ENCODE data around the gene RNU5D-1. TPM values are rescaled to one million over a fixed set of nuclear protein-coding genes. Genes with fewer than 3 reads are reported as not detected.

Gene RNU5D-1
- total and polyA plus RNA-seq, 2 of the 13 experiments (the other 11 are each of a cell fraction or from before 2014, with no cell fraction given) = 165 TPM; not detected in 1

GRCh38 chr1:44776730-44777068 is 45.7 kb upstream of the RNU5D-1 start (continued):
- TF ChIP-seq ZBTB7A (CRISPR knock-in tag; IDR thresholded peaks at IDR 0.05) (no peak), ZNF850 (CRISPR knock-in tag; conservative IDR thresholded peaks at IDR 0.05) (no peak), ZBTB43 (CRISPR knock-in tag; conservative IDR thresholded peaks at IDR 0.05) (no peak), ARHGAP35 (CRISPR knock-in tag; IDR thresholded peaks at IDR 0.05; ENCODE audit: borderline replicate concordance) (no peak), TBX3 (IDR thresholded peaks at IDR 0.05; ENCODE audit: borderline replicate concordance) (no peak), ZNF20 (CRISPR knock-in tag; IDR thresholded peaks at IDR 0.05) (no peak), ETV6 (CRISPR knock-in tag; conservative IDR thresholded peaks at IDR 0.05) (0 out of 2 replicates have a peak, but pooled peaks have one; percentile 44), ZBTB14 (CRISPR knock-in tag; IDR thresholded peaks at IDR 0.05) (no peak), FOXK2 (IDR thresholded peaks at IDR 0.05) (no peak), SIX4 (CRISPR knock-in tag; IDR thresholded peaks at IDR 0.05) (no peak), GFI1 (CRISPR knock-in tag; IDR thresholded peaks at IDR 0.05; ENCODE audit: borderline replicate concordance) (0 out of 2 replicates have a peak, but pooled peaks have one; percentile 34), HOXA7 (CRISPR knock-in tag; IDR thresholded peaks at IDR 0.05) (no peak), REXO4 (CRISPR knock-in tag; IDR thresholded peaks at IDR 0.05; ENCODE audit: borderline replicate concordance) (no peak), YEATS4 (CRISPR knock-in tag; IDR thresholded peaks at IDR 0.05; ENCODE audit: borderline replicate concordance) (no peak), KLF13 (CRISPR knock-in tag; IDR thresholded peaks at IDR 0.05) (no peak), PLSCR1 (CRISPR knock-in tag; IDR thresholded peaks at IDR 0.05; ENCODE audit: borderline replicate concordance) (no peak), ZNF318 (CRISPR knock-in tag; IDR thresholded peaks at IDR 0.05) (no peak), RBM22 (optimal IDR thresholded peaks at IDR 0.05; ENCODE audit: low read length) (no peak)

All from HepG2 (cell line).